ENCODE results near the gene CRYGB. TPM values are rescaled to one million over a fixed set of nuclear protein-coding genes. Genes with fewer than 3 reads are reported as not detected.
"Not testable (repeated sequence)": the region's sequence is repeated elsewhere in the genome, so short reads cannot be mapped to it uniquely, and the experiment has no call there.

The CRYGB gene
- total RNA-seq, 1 experiment from 2014 or later: not detected

DNA sequence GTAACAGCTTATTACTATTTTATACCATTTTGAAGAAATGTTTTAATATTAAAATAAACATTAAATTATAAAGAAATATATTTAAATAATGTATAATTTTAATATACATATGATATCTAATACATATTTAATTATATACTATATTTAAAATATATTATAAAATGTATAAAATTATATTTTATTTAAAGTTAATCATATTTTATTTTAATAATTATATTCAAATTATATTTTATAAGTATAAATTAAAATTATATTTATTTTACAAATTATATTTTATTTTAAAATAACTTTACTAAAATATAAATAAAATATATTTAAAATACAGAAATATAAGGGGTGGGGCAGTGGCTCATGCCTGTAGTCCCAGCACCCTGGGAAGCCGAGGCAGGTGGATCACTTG is 23.7 kb downstream of the CRYGB start:
- Mint-ChIP-seq H3K4me3 (ENCODE audit: unreplicated experiment) (no peak overlapping the region), H3K4me1 (ENCODE audit: insufficient read depth, unreplicated experiment) (no peaks in the 10 kb centered on the region), H3K27ac (ENCODE audit: low read depth, unreplicated experiment) (no peak overlapping the region), H3K27me3 (ENCODE audit: insufficient read depth, unreplicated experiment) (no peaks in the 10 kb centered on the region), H3K9me3 (ENCODE audit: unreplicated experiment) (no peaks in the 10 kb centered on the region), H3K36me3 (ENCODE audit: insufficient read depth, unreplicated experiment) (no peaks in the 10 kb centered on the region)
- ChIA-PET POLR2A (no interaction called here), CTCF (interaction anchor here (0.7 to 1.2 kb wide), 2 partner anchors 21 to 145 kb away, joined by 3 to 4 read pairs; no protein-coding TSS in a partner anchor)
- intact Hi-C loops (cut with micrococcal nuclease): no loop called here
- TF ChIP-seq, protein P1, sequence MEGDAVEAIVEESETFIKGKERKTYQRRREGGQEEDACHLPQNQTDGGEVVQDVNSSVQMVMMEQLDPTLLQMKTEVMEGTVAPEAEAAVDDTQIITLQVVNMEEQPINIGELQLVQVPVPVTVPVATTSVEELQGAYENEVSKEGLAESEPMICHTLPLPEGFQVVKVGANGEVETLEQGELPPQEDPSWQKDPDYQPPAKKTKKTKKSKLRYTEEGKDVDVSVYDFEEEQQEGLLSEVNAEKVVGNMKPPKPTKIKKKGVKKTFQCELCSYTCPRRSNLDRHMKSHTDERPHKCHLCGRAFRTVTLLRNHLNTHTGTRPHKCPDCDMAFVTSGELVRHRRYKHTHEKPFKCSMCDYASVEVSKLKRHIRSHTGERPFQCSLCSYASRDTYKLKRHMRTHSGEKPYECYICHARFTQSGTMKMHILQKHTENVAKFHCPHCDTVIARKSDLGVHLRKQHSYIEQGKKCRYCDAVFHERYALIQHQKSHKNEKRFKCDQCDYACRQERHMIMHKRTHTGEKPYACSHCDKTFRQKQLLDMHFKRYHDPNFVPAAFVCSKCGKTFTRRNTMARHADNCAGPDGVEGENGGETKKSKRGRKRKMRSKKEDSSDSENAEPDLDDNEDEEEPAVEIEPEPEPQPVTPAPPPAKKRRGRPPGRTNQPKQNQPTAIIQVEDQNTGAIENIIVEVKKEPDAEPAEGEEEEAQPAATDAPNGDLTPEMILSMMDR (IDR thresholded peaks at IDR 0.05; ENCODE audit: unreplicated experiment): no peak
- no TSS peak for BruUV-seq (replicated peaks)
- no peak for DNase-seq (ENCODE audit: unreplicated experiment)

DNA sequence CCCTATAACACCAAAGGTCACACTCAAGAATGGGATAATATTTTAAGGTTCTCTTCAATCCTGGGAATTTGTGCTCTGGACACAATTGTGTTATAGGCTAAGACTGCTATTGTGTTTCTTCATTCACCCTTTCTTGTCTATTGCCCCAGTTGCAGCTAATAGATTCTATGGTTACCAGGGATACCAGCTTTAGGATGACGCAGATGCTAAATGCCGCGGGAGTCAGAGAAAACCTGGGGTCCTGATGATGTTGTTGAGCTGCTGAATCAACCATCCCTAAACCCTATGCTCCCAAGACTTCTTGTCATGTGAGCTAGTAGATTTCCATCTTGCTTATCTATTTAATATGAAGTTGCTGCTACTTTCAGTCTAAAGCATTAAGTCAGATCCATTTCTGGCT is 27.0 kb downstream of the CRYGB start:
- intact Hi-C loops (cut with micrococcal nuclease): no loop called here
- BruUV-seq (replicated peaks): no TSS peak
- TF ChIP-seq, protein P1 (IDR thresholded peaks at IDR 0.05; ENCODE audit: unreplicated experiment): no peak
- no peaks in the 10 kb centered on the region for H3K4me1 Mint-ChIP-seq (ENCODE audit: insufficient read depth, unreplicated experiment)
- CTCF ChIA-PET: no interaction called here
- POLR2A ChIA-PET: no interaction called here
- no peaks in the 10 kb centered on the region for H3K9me3 Mint-ChIP-seq (ENCODE audit: unreplicated experiment)
- no peak for DNase-seq (ENCODE audit: unreplicated experiment)
- H3K4me3 Mint-ChIP-seq (ENCODE audit: unreplicated experiment): no peak overlapping the region
- H3K27ac Mint-ChIP-seq (ENCODE audit: low read depth, unreplicated experiment): no peak overlapping the region
- no peaks in the 10 kb centered on the region for H3K27me3 Mint-ChIP-seq (ENCODE audit: insufficient read depth, unreplicated experiment)
- no peaks in the 10 kb centered on the region for H3K36me3 Mint-ChIP-seq (ENCODE audit: insufficient read depth, unreplicated experiment)

DNA sequence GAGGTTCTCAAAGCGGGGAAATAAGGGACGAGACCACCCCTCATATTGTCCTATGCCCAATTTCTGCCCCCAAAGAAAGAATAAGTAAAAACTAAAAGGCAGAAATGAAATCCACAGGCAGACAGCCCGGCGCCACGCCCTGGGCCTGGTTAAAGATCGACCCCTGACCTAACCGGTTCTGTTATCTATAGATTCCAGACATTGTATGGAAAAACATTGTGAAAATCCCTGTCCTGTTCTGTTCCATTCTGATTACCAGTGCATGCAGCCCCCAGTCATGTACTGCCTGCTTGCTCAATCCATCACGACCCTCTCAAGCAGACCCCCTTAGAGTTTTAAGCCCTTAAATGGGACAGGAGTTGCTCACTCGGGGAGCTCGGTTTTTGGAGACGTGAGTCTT is 28.6 kb downstream of the CRYGB start:
- H3K4me1 Mint-ChIP-seq (ENCODE audit: insufficient read depth, unreplicated experiment); H3K27ac Mint-ChIP-seq (ENCODE audit: low read depth, unreplicated experiment); intact Hi-C loops (cut with micrococcal nuclease); CTCF ChIA-PET; BruUV-seq (replicated peaks); H3K27me3 Mint-ChIP-seq (ENCODE audit: insufficient read depth, unreplicated experiment); H3K36me3 Mint-ChIP-seq (ENCODE audit: insufficient read depth, unreplicated experiment); H3K4me3 Mint-ChIP-seq (ENCODE audit: unreplicated experiment); DNase-seq (ENCODE audit: unreplicated experiment); H3K9me3 Mint-ChIP-seq (ENCODE audit: unreplicated experiment); POLR2A ChIA-PET: not testable (repeated sequence)

DNA sequence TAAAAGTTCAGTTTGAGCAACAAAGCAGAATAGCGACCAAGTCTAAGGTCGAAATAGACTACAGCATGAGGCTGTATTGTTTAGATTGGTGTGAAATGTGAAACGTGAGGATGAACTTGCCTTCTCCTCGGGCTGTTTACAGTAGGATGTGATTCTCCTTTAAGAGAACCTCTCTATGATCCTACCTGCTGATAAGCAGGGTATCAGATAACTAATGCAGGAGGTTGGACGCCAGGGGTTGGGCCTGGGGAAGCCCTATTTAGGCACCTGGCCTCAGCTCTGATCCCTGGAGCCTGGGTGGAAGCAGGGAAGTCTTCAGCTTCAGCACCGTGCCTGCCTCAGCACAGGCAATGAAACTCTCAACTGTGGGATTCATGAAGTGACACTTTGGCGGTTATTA is 33.0 kb downstream of the CRYGB start:
- no peaks in the 10 kb centered on the region for H3K27me3 Mint-ChIP-seq (ENCODE audit: insufficient read depth, unreplicated experiment)
- ChIA-PET CTCF (interaction anchor here (0.8 to 2.0 kb wide), 2 partner anchors 10 to 63 kb away, joined by 3 to 5 read pairs; no protein-coding TSS in a partner anchor), POLR2A (no interaction called here)
- H3K4me3 Mint-ChIP-seq (ENCODE audit: unreplicated experiment): no peak overlapping the region
- TF ChIP-seq, protein P1 (IDR thresholded peaks at IDR 0.05; ENCODE audit: unreplicated experiment): no peak
- H3K27ac Mint-ChIP-seq (ENCODE audit: low read depth, unreplicated experiment): no peak overlapping the region
- intact Hi-C loops (cut with micrococcal nuclease): no loop called here
- DNase-seq (ENCODE audit: unreplicated experiment): no peak
- H3K9me3 Mint-ChIP-seq (ENCODE audit: unreplicated experiment): no peaks in the 10 kb centered on the region
- H3K36me3 Mint-ChIP-seq (ENCODE audit: insufficient read depth, unreplicated experiment): no peaks in the 10 kb centered on the region
- BruUV-seq (replicated peaks): no TSS peak
- no peaks in the 10 kb centered on the region for H3K4me1 Mint-ChIP-seq (ENCODE audit: insufficient read depth, unreplicated experiment)

DNA sequence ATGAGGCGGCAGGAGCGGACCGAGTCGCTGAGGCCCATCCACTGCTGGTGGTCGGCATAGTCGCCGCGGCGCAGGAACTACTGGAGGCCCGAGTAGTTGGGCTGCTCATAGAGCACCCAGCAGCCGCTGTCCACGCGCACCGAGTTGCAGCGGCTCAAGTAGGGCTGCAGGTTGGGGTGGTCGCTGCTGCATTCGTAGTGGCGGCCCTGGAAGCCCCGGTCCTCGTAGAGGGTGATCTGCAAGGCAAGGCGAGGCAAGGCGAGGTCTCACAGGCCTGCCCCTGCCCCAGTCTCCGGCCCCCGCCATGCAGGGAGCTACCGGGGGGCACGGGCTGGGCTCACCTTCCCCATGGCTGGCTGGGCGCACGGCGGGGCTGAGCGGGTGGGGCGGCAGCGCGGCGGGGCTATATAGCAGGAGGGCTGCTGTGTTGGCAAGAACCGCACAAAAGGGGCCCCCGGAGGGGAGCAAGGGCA is 33.6 kb downstream of the CRYGB start:
- CTCF ChIA-PET: interaction anchor here (0.8 to 2.0 kb wide), 2 partner anchors 10 to 64 kb away, joined by 3 to 5 read pairs; no protein-coding TSS in a partner anchor
- intact Hi-C loops (cut with micrococcal nuclease); BruUV-seq (replicated peaks); POLR2A ChIA-PET; H3K4me1 Mint-ChIP-seq (ENCODE audit: insufficient read depth, unreplicated experiment); DNase-seq (ENCODE audit: unreplicated experiment); H3K27me3 Mint-ChIP-seq (ENCODE audit: insufficient read depth, unreplicated experiment); H3K27ac Mint-ChIP-seq (ENCODE audit: low read depth, unreplicated experiment); H3K9me3 Mint-ChIP-seq (ENCODE audit: unreplicated experiment); H3K4me3 Mint-ChIP-seq (ENCODE audit: unreplicated experiment); H3K36me3 Mint-ChIP-seq (ENCODE audit: insufficient read depth, unreplicated experiment): not testable (repeated sequence)

Data from MCF 10A (cell line).